OCI-M2 (cell line): ENCODE data around the gene TRIM65.

Experiments used
- DNase-seq: peaks from one replicate; lab custom pipeline; 2025; ENCODE audit not compliant: unreplicated experiment; lab: John Stamatoyannopoulos, UW

Gene TRIM65, protein sequence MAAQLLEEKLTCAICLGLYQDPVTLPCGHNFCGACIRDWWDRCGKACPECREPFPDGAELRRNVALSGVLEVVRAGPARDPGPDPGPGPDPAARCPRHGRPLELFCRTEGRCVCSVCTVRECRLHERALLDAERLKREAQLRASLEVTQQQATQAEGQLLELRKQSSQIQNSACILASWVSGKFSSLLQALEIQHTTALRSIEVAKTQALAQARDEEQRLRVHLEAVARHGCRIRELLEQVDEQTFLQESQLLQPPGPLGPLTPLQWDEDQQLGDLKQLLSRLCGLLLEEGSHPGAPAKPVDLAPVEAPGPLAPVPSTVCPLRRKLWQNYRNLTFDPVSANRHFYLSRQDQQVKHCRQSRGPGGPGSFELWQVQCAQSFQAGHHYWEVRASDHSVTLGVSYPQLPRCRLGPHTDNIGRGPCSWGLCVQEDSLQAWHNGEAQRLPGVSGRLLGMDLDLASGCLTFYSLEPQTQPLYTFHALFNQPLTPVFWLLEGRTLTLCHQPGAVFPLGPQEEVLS

DNA sequence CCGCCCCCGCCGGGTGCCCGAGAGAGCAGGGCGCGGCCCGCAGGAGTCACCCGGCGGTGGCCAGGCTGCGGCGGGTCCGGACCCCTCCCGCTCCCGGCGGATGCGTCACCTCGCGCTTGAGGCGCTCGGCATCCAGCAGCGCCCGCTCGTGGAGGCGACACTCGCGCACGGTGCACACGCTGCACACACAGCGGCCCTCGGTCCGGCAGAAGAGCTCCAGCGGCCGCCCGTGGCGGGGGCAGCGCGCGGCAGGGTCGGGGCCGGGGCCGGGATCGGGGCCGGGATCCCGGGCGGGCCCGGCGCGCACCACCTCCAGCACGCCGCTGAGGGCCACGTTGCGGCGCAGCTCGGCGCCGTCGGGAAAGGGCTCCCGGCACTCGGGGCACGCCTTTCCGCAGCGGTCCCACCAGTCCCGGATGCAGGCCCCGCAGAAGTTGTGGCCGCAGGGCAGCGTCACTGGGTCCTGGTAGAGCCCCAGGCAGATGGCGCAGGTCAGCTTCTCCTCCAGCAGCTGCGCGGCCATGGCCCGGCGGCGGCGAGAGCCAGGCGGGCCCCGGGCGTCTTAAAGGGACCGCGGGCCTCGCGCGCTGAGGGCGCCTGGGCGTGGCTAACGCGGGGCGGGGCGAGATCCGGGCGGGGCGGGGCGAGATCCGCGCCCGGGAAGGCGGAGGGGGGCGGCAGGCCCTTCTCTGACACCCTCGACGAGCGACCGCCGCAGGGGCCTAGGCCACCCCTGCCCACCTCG is at the start of gene TRIM65:
Gene TRIM65 (minus strand): TSS at position 537 of the 745 bp plus-strand sequence. CDS start 14 bp downstream, at position 523.
- no peak for DNase-seq

DNA sequence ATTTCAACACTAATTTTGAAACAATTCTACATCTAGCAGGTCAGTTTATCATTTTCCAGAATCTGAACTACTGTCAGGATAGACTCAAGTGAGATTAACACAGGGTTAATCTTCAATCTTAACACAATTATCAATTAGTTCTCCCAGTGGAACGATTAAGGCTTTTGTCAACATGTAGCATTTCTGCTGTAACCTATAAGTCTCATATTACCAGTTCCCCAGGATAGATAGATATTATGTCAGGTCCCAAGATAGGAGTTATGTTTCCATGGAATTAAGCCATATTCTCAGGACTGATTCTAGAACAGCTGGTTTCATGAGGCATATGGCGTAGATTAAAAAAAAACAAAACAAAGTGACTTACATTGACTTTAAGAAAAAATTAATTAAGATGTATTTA is 48.5 kb upstream of the TRIM65 start:
- DNase-seq: no peak

DNA sequence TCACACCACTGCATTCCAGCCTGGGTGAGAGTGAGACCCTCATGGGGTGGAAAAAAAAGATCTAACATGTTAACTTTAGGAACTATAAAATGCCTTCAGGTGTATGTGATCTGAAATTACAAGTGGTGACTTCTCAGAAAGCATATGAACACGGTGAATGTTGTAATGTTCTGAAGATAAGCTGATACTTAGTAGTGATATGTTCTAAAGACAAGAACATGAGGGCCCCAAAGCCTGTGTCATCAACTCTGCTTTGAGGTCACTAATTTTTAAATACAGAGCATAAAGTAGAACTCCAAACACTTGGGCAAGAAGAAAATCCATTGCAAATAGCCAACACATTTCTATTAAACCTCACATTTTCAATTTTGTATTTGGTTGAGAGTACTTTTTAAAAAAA is 46.7 kb upstream of the TRIM65 start:
- no peak for DNase-seq

DNA sequence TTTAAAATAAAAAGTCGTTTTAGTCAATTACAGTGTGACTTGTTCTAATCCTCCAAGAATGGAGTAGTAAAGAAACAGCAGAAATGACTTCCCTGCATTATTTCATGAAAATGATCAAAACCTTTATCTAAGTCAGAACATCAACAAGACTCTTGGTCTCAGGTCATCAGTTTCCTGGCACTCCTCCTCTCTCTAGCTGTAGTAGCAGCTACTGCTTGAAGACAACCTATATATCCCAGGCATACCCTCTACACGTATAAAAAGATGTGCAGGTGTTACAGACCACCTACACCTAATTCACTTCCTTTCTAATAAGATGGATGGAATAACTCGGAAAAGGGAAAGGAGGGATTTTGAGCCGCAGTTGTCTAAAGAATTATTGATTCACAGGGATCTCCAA is 45.7 kb upstream of the TRIM65 start:
- no peak for DNase-seq

DNA sequence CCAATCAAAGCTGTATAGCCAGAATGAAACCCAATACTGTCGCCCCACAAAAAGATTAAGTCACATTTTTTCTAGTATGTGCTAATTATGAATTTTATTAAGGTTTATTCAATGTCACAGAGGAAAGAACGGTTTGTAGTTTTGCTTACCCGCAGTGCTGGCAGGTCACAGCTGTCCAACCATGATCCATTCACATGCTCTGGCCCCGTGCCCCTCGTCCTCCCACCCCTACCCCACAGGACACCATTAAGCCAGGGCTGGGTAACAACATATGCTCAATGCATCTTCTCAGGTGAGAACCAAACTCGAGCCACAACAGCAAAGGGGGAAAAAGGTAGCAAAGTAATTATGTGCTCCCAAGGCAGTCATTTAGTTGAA is 44.7 kb upstream of the TRIM65 start:
- no peak for DNase-seq

DNA sequence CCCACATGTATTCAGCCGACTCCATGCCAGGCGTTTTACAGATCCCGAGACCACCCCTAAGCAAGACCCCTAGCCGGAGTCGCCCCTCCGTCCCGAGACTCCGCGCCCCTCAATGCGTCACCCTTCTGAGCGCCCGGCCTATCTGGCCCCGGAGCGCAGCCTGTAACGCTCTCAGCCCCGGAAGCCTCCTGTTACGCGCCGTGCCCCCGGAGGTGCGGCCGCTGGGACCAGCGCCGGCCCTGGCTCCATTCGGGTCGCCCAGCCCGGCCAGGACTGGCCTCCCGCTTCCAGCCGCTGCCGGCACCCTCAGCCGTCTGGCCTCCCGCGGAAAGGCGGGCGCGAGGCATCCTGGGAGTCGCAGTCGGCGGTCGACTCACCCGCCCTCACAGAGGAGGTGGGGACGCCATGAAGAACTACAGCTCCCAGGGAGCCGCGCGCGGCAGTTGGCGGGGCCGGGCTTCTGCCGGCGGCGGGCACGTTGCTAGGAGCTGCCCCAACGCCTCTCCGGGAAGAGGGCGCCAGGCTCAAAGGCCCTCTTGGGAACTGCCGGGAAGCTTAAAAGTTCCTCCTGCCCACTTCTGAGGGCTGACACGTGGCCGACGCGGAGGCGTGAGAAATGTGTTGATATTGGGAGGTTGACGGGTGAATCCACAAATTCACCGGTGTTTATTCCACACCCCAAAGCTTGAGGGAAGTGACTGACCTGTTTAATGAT is 44.1 kb upstream of the TRIM65 start, which contains the start of gene FBF1:
Gene FBF1 (minus strand): TSS at position 316 of the 715 bp plus-strand sequence. CDS start 2,893 bp downstream, outside the sequence.
- DNase-seq: peak; percentile 24

DNA sequence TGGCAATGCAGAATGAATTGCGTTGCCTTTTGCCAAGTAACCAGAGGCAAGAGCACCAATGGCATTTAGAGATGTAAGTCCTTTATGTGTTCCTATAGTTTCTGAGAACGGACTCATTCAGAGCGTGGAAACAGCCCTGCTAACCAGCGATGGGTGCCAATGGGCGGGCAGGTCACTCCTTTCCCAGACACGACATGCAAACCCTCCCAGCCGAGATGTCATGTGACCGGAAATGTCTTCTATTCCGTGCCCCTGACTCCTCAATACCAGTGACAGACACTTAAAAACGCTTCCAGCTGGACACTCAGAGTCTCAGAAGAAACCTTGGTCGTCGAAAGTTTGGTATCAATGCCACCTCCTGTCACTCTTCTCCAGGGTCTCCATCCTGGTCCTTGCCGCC is 40.9 kb upstream of the TRIM65 start:
- no peak for DNase-seq

DNA sequence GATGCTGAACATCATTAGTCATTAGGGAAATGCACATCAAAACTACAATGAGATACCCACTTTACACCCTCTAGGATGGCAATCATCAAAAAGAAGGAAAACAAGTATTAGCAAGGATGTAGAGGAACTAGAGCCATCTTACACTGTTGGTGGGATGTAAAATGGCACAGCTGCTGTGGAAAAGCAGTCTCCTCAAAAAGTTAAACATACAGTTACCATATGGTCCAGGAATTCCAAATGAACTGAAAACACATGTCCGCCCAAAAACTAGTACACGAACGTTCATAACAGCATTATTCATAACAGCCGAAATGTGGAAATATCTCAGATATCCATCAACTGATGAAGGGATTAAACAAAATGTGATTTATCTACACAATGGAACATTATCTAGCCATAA is 37.1 kb upstream of the TRIM65 start:
- no peak for DNase-seq

DNA sequence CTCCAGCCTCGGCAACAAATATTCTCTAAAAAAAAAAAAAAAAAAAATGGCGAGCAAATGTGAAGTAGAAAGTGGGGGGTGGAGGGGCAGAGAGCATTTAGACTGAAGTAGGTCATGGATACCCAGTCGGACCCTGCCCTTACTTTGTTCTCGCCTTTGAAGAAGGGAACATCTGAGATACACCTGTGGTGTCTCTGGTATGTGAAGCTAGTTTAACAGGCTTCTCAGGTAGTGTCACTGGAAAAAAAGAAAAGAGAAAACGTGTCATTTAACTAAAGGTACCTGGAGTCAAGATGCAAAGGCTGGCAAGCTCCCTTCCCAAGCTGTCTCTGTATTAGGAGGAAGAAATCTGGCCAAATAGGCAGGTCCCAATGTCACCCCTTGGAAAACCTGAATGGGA is 36.1 kb upstream of the TRIM65 start:
- DNase-seq: no peak

DNA sequence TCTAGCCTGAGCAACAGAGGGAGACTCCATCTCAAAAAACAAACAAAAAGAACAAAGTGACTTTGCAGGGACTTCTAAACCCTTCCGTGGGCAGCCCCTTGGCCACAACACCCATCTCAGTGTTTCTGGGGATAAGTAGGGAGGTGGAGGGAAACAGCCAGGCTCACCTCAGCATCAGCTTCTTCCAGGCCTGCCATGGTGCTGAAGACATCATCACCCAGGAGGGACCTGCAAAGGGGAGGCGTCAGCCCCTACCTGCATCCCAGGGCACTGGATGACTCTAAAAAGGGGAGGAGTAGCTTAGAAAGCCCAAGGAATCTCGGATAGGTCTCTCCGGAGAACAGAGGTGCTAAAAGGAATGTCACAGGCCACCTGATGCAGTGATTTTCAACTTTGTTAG is 34.3 kb upstream of the TRIM65 start:
- no peak for DNase-seq

DNA sequence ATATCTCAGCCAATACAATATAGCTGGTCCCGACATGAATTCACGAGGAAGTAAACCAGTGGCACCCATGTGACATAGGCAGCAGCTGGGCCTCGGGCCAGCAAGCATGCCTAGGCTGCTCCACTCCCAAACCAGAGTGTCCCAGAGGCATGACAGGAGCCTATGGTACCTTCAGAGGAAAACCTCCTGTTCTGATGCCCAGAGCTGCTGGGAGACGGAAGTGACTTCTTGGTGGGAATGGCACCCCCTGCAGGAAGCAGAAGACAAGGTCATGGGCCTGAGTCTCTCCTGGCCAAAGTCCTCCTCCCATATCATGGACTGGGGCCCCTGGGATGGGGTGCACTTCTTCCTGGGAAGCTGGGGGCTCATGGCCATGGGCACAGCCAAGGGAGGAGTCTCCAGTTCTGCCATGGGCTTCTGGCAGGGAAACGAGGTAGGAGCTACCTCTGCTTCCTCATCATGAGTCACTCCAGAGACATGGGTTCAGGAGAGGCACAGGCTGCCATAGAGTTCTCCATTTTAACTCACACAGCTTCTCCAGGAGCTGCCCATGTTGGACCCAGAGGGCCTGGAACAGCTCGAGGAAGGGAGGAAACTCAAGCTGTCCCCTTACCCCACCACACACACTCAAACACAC is 30.7 kb upstream of the TRIM65 start:
- no peak for DNase-seq

DNA sequence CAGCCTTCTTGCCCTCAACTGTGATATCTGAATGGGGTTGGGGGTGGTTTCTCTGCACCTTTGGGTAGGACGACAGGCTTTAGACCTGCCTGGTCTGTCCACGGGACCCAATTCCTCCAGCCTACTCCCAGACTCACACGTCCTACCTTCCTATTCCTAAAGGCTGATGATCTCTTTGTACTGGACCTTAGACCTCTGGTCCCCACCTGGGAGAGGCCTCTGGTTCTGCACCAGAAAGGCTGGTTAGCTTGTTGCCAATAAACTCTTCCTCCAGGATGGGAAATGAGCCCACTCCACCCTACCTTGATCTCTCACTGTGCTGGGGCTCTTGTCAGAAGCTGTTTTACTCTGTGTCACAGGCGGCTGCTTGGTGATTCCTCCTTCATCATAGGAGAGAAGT is 29.7 kb upstream of the TRIM65 start:
- DNase-seq: no peak

DNA sequence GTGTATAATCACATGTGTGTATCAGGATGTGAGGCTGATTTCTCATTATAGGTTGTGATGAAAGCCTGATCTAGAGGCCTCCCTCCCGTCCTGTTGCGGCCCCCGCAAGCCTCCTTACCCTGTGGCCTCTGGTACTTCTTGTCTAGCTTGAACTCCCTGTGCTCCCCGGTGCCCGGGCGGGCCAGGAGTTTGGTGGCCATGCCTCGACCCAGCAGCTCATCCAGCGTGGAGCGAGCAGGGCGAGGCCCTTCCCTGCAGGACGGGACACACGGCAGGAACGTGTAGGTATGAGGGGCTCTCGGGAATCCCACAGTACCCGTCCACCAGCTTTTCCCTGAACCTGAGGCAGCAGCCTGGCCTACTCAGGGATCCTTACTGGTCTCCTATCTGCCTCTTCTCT is 29.2 kb upstream of the TRIM65 start:
- no peak for DNase-seq

DNA sequence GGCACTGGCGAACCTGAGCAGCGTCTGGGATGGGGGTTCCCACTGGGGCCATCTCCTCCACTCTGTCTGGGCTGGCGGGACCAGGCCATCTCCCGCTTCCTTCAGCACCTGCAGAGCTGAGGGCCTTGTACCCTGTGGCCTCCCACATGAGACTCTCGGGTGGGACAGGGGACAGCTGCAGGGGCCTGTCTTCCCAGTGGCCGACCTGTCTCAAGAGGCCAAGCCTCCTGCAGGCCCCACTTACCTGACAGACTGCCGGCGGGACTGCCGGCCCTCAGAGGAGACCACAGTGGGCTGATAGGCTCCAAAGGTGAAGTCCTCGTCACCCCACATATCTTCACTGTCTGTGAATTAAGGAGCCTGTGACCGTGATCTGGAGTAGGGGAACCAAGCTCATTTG is 28.4 kb upstream of the TRIM65 start:
- no peak for DNase-seq

DNA sequence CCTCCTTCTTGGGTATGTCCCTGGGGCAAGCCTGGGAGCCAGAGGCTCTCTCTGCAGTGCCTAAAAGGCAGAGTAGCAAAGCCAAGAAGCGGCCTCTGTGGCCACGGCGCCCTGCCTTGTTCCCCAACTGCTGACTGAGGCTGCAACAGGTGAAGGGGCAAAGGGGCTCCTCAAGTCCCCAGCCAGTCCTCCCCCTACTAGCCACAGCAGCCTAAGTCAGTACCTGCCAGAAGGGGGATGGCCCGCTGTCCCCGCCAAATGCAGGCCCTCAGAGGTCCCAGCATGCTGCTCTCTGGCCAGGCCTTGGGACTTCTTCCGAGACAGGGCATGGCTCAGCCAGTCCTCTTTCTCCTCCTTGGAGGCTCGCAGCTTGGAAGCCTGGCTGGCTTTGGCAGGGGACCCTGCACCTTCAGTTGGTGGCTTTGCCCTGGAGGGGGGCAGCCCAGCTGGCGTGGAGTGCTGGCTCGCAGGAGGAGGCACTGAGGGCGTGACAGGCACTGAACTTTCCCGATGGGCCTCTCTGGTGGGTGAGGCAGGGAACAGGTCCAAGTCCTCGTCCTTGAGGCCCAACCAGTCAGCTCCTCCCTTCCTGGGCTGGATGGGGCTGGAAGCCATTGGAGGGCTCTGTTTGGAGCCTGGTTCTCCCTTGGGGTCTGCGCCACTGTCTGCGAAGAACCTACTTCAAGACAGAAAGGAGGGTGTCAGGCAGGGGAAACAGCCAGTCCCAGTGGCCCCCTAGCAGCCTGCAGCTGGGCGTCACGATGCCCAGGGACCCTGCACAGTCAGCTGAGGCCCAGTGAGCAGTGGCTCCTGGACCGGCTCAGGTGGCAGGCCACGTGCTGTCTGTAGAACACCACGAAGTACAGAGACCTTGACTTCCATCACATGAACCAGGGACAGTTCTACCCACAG is 26.5 kb upstream of the TRIM65 start:
- no peak for DNase-seq

DNA sequence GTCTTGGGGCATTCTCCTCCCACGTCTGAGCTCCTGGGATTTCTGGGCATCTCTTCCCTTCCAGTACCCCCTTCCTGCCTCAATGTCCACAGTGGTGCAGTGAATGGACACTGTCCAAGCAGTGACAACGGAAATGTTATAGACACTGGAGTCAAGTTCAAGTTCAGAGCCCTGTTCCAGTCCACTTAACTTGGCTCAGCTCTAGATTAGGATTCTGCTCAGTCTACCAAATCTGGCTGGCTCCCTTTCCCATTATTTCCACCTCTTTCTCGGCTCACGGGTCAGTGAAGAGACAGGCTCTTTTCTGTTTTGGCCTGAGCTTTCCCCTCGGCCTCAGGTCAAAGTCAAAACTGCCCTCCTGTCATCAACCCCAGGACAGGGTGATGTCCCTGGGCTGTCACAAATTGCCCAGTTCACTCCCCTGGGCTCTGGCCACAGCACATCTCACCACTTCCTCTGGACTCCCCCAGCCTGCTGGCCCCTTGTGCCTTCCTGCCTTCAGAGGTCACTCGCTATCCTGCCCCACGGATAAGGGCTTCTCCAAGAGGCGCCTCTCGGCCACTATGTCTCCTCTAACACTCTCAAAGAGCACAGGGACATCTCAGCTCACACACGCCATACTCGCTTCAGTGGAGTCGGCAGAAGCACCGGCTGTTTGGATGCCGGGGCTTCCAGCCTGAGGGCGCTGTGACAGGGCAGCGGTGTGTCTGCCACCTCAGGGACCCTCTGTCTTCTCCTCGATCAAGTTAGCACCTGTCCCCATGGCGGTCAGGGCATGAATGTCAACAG is 25.6 kb upstream of the TRIM65 start:
- DNase-seq: no peak

DNA sequence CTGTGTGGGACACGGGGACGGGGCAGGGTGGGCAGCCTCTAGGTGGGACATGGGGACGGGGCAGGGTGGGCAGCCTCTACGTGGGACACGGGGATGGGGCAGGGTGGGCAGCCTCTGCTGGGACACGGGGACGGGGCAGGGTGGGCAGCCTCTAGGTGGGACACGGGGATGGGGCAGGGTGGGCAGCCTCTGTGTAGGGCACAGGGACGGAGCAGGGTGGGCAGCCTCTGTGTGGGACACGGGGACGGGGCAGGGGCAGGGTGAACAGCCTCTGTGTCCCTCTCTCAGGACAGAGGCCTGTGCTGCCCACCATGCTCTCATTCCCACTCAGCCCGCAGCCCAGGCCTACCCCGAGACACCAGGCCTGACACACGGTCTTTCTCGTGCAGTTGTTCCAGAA is 24.8 kb upstream of the TRIM65 start:
- DNase-seq: no peak

DNA sequence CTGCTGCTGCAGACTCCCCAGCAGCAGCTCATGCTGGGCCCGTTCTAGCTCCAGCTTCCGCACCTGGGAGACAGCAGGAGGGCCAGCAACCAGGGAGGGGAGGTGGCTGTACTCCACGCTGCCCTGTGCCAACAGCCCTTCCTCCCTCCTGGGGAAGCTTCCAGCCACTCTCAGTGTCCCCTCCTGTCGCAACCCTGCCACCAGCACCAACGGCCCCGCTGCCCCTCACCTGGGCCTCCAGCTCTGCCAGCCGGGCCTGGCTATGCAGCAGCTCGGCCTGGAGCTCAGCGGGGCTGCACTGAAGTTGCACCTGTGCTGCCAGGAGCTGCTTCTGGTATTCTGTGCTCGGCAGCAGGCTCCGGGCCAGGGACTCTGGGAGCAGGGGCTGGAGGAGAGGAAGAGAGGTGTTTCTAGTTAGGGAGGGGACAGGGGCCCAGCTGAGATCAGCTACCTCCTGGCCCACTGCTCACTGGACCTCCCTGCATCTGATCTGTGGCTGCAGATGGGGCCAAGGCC is 23.4 kb upstream of the TRIM65 start:
- no peak for DNase-seq

DNA sequence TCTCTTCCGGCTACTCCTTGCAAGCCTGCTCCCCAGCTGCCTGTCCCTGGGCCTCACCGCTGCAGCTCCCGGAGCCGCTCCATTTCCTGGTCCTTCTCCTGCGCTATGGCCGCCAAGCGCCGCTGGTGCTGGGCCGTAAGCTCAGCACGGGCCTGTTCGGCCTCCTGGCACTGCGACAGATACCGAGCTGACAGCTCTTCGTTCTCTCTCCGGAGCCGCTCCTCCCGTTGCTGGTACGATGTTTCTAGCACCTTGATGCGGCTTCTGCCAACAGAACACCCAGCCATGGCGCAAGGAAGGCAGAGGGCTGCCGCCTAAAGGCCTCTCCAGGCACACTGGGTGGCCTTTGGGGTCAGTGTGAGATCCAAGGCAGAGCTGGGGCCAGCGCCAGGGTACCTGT is 22.9 kb upstream of the TRIM65 start:
- no peak for DNase-seq
